Stimulated activated CD8-positive, alpha-beta memory T cell treated with anti-CD3 and anti-CD28 coated beads, Interleukin-7, amount 100 ng/mL, for 24 hours (primary cell): ENCODE results near the gene FAM43A.
A peak's percentile ranks its signal among the peaks of the same experiment; 100 is the strongest.

Experiments
- DNase-seq: peaks from one replicate; pipeline ENCODE4 v3.0.0-alpha.2; 2020; ENCODE audit warnings: low read depth

FAM43A gene

DNA sequence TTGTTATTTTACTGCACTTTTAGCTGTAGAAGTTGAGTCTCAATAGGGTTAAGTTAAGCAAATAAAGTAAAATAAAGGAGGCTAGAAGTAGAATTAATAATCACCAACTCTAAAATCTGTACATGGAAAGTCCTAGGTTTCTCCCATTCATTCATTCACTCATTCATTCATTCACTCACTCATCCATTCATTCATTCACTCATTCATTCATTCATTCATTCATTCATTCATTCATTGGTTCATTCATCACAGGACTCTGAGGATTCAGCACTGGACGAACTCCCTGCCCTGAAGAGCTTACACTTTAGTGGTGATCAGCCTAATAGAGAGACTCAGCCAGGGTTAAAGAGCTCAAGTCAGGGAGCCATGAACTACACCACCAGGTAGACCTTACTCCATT lies 9.2 kb upstream of the FAM43A start:
- DNase-seq: no peak

DNA sequence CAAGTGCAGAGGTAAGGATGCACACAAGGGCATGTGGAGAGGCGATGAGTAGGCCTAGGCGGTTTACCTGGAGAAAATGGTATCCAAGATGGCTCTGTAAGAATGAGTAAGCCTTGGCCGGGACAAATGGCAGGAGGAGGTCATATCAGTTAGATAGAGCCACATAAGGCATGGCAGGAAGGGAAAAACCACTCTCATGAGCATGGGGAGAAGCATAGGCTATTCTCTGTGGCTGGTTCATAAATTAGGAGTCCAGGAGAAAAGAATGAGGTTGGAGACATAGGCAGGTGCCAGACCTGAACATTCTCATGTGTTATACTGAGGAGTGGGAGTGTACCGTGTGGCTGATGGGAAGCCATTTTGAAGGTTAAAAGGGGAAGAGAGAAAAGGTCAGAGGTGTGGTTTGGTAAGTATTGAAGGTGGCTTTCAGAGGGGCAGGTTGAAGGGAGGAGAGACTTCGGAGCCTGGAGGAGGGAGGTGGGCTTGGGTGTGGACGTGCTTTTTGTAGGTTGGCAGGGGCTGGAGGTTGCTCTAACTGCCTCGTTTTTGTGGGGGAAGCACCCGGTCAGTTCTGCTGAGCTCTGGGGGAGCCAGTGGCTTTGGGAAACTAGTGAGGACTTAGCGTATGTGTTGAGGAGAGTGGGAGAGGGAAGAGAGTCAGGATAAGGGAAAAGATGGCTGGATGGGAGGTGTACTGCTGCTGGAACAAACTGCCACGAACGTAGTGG lies 4.6 kb upstream of the FAM43A start:
- DNase-seq: no peak

DNA sequence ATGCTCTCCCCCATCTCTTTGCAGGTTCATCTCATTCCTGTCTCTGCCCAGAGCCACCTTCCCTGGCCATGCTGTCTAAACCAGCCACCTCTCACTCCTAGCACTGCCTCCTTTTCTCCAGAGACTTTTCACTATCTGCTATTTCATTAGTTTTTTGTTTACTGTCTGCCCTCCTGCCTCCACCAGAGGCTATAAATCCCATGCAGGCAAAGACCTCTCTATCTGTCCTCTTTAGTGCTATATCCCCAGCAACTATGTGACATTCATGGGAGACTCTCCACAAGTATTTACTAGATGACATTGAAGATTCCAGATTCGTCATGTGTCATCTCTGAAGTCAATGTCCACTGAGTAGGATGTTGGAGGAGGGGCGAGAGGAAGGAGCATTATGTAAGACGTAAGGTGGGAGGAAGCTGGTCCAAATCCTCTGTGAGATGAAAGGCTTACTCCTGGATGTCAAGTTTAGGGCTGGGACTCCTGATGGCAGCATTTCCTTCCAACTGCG lies 3.4 kb upstream of the FAM43A start:
- no peak for DNase-seq

DNA sequence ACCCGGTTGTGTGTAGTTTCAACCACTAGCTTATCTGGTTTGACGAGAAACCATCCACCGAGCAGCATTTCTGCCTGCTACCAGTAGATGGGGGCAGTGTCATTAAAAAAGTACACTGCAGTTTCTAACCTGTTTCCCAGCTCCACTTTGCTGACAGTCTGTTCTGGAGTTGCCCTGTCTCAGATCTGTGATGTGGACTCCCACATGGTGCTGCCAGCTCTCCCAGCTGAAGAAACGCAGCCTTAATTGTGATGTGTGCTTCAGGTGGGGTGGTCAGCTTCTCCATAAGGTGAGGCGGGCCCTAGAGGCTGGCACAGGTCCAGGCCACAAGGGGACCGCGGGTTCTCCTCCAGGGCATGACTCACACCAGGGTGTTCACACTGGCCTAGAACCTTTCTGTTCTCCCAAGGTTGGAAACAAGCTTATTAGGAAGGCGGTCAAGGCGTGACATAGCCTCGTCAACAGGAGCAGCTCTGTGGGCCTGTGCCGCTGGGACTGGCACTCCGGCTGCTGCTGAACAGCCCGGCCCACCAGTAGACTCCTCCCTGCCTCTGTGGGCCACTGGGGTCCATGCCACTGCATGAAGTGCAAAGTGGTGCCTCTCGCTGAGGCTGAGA lies 2.9 kb upstream of the FAM43A start:
- peak; percentile 41 for DNase-seq

DNA sequence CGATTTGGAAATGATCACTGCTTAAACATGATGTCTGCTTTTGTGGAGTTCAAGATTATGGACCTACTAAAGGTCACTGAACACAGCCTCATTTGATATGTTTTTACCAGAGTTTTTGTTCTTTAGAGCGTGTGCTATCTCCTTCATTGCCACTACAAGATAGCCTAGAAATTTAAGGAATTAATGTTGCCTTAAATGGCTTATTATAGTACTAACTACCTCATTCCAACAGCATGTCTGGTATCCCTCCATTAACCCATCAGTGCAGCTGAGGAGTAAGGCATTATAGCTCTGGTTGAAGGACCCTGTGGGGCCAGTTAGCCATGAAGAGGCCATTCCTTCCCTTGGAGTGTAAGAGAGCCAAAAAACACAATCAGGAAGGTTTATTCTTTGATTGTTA lies 2.3 kb upstream of the FAM43A start:
- DNase-seq: no peak

DNA sequence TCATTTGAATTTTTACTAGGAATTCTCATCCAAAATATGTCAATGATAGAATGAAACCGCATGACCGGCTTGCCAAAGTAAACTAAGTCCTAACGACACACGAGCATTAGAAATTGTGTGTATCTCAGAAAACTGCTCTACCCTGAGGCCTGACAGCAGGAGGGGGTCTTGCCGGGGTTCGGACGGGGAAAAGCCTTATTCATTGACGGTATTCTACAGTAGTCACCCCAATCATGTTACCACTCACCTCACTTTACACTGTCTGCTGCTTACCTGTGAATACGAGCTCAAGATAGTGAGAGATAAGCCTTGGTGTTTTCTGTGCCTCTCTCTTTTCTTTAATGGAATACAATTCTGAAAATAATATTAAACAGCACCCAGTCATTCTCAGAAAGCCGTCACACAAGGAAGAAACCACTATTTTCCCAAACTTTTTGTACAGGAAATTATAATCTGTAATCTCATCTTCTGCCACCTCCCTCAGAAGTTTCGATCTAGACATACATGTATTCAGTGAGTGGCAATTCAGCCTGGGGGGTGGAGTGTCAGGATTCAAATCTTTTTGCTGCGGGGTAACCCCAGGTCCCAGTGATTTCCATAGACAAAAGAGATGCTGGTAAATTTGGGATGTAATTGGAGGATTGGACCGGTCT lies 492 bp upstream of the FAM43A start:
- no peak for DNase-seq

DNA sequence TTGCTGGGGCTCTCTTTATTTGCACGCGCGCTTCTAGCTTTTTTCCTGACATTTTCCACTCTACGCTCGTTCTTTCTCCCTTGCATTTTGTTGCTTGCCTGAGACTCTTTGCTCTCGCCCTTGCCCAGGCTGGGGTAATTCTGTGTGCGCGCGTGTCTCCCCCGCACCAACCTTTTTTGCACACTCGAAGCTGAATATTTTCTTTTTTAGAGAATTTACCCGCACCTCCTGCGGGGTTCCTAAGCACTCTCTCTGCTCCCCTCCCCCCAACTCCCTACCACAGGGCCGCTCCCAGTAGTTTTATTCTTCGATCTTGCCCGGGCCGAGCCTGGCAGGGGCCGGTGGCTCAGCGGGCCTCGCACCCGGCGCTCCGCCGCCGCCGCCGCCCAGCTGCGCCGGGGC lies 732 bp downstream of the FAM43A start:
- no peak for DNase-seq

DNA sequence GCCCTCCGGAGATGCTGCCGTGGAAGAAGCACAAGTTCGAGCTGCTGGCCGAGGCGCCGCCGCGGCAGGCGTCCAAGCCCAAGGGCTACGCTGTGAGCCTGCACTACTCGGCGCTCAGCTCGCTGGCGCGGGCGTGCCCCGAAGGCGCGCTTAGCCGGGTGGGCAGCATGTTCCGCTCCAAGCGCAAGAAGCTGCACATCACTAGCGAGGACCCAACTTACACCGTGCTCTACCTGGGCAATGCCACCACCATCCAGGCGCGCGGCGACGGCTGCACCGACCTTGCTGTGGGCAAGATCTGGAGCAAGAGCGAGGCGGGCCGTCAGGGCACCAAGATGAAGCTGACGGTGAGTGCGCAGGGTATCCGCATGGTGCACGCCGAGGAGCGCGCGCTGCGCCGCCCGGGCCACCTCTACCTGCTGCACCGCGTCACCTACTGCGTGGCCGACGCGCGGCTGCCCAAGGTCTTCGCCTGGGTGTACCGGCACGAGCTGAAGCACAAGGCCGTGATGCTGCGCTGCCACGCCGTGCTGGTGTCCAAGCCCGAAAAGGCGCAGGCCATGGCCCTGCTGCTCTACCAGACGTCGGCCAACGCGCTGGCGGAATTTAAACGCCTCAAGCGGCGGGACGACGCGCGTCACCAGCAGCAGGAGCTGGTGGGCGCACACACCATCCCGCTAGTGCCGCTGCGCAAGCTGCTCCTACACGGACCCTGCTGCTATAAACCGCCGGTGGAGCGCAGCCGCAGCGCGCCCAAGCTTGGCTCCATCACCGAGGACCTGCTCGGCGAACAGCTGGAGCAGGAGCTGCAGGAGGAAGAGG lies 1.3 kb downstream of the FAM43A start:
- DNase-seq: no peak

DNA sequence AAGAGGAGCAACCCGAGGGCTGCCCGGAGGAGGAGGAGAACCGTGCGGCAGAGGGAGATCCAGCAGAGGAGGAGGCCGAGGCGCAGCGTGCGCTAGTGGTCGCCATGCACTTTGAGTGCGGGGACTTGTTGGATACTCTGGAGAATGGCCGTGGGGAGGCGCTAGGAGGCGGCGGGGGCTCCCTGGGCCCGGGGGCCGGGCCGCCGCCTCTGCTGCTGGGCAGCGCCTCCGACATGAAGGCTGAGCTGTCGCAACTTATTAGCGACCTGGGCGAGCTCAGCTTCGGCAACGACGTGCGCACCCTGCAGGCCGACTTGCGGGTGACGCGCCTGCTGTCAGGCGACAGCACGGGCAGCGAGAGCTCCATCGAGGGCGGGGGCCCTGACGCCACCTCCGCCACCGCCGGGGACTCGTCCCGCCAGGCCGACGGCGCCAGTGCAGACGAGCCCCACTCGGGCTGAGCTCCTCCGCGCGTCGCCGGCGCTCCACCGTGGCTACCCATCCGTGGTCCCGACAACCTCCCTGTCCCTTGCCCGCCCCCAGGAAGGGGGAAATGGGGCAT lies 2.0 kb downstream of the FAM43A start:
- DNase-seq: peak; percentile 56

DNA sequence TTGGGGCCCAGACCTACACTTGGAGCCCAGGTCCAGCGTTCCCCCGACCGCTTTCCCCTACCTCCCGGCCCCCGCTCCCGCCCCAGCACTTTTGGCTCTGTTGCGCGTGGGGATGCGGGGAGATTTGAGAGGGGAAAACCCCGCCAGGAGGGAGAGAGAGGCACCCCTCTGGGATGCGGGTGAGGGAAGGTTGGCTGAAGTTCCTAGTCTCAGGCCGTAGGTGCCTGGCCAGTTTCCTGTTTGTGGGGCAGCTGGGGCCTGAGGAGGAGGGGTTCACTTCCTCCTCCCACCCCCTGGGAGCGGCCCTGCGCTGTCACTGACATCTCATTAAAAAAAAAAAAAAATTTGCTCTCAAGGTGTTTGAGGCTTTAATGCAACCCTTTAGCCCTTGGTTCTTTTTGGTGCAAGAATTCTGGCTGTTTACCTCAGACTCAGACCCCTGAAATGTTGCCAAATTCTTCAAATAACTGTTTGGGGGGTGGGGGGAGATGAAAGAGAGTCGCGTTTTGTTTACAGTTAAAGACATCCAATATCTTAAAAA lies 2.6 kb downstream of the FAM43A start:
- DNase-seq: no peak

DNA sequence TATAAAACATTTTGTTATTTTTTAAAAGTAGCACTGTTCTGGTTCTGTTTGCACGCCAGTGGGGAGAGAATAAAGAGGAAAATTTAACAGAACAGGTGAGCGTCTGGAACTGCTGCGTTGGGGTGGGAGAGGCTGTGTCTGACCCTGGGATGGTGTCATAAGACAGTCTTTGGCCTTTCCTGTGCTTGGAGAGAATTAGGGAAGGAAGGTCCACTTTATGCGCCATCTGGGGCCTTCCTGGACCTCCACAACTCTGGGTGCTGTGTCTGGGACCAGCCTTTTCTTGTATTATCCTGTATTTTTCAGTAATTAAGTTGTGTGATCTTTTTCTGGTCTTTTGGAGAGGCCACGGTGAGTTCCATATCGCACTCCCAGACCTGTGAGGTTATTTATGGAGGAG lies 3.3 kb downstream of the FAM43A start:
- DNase-seq: no peak

DNA sequence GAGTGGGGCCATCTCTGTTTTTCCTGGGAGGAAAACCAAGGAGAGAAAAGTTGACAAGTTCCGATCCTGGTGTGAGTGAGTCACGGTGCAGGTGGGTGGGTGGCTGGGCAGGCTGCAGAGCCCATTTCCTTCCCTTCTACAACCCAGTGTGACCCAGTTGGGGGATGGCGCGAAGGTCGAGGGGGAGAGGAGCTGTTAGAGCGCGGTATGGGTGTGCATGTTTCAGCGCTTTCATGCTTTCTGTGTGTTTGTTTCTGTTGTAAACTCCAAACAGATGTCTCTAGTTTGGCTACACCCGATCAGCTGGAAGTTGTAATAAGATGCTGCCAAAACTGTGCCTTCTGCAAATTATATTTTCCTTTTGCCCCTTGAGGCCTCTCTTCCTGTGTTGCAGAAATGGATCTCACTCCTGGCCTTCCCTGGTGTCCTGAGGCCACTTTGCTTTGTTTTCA lies 3.8 kb downstream of the FAM43A start:
- no peak for DNase-seq

DNA sequence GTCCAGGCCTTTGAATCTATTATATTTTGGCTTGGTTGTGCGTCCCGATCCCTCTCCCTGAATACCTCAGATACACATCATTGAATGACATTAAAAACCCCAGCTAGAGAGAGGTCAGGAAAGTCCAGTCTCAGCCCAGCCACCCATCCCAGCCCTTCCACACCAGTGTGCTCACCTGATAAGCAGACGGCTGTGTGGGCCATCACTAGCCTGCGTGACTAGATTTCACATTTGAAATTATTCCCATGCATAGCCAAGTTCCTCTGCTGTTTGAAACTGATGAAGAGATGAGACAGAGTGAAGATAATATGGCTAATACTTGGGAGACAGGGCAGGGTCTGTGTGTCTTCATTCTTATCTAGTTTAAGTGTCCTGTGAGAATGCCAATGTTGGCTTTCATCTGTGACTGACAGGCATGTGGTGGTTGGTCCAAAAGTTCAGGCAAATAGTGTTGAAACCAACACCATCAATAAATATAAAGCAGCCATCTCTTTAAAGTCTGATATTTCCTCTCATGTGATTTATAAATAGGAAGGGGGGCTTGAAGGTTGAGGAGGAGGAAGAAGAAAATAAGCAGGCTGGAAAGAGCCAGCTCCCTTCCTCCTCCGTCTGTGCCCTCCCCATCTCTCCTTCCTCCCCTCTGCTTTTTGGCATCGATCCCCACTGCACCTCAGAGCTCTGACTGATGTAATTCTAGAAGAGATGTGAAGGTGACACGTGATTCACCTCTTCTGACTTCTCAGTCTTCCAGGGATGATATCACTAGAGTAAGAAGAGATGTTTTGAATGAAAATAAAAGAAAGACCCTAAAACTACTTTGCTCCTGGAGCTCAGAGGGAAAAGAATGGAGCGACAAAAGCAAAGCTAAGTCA lies 5.1 kb downstream of the FAM43A start:
- no peak for DNase-seq

DNA sequence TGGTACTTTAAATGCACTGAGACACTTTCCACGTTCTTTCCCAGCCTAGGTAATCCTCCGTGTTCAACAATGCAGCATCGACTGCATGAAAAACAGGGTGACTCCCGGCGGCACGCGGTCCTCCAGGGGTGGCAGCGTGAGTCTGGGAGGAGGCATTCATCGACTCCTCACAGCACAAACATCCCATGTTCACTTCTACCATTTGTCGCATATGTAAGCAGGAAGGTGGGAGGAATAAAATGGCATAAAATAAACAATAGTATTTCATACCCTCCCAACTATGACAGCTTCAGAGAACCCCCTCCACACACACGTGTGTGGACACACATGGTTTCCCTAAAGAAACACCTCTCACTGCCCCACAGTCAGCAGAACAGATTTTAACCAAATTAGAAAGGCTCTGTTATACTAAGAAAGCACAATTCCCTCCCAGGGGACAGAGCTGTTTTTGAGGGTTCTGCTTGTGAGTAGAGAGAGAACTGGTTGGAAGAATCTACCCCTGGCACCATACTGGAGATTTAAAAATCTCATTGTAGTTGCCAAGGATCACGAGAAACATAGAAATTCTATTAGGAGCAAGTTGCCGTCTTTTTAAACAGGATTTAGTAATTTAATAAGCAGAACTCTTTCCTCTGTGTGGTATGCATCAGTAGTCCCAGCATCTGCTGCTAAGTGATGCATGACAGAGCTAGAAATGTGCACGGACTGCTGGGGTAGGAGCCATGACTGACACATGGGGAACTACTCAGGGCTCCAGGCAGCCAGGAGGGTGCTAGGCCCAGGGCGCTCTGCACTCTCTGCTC lies 6.0 kb downstream of the FAM43A start:
- no peak for DNase-seq

DNA sequence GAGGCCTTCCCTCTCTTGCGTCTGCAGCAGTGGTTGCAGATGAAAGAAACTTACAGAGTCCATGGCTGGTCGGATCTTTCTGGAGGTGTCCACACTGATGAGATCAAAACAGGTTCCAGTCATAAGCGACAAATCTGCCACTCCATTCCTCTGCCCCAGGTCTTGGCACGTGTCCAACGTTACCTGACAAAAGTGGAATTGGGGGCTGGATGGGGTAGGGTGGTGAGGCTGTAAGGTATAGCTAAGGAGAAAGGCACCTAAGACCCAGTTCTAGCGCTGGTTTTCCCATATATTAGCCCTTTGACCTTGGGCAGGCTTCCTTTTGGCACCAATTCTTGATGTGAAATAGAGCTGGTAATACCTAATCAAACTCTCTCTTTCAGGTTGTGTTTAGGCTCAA lies 11.0 kb downstream of the FAM43A start:
- no peak for DNase-seq

DNA sequence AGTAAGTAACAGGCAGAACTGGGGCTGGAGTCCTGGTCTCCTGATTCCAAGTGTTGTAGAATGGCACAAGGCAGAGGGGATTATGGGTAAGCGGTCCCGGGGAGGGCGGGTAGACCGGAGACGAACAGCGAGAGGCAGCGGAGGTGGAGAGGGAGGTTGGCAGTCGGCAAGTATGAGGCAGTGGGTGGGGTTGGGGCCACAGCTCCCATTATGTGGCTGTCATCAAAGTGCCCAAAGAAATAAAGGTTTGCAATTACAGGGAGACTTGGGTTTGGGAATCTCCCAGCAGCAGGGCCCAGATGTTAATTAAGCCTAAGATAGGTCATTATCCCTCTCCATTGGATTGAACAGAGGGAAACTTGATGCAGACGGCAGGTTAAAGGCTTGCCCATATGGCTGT lies 16.9 kb downstream of the FAM43A start:
- no peak for DNase-seq

DNA sequence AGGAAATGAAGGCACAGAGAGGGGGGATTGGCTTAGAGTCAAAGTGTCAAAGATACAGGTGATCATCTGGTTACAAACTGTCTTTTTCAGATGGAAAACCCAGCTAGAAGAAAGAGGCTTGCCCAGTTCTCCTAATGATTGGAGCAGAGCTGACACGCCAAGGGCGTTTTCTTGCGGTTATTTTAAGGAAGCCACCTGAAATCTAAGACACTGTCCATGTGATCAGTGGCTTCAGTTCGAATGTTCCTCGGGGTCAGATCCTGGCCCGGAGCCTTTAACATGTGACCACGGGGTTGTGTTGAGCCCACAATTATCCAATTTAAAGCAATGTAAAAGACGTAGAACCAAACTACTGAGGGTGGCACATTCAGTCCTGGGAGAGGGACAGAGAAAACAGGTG lies 19.5 kb downstream of the FAM43A start:
- DNase-seq: no peak

DNA sequence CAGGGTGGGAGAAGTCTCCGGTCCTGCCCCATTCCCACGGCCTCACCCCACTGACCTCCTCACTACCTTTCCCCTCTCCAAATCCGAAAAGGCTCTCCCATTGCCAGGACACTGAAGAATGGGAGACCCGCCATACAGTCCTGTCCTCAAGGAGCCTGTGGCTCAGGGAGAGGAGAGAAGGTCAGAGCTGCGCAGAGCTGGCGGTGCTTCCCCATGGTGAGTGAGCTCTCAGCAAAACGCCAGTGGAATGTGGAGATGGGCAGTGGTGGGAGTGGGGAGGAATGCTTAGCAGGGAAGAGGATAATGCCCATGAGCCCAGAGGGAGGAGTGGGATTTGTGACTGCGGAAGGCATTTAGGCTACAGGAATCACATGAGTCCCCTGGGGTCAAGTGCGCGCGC lies 20.1 kb downstream of the FAM43A start:
- DNase-seq: no peak

DNA sequence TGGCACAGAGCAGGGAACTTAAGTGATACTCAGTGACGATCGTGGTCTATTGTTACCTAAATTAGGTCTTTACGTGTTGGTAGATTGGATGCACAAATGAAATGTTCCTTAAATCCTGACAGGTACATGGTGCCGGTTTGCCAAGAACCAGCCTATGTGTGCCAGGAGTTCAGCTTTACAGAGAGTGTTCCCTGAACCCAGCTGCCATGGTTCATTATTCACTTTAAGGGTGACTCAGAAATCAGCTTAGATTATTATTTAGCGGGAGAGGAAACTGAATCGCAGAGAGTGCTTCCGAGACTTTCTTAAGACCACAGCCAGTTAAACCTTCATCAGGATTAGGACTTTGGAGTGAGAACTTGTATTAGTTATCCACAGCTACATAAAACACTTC lies 21.5 kb downstream of the FAM43A start:
- DNase-seq: no peak

DNA sequence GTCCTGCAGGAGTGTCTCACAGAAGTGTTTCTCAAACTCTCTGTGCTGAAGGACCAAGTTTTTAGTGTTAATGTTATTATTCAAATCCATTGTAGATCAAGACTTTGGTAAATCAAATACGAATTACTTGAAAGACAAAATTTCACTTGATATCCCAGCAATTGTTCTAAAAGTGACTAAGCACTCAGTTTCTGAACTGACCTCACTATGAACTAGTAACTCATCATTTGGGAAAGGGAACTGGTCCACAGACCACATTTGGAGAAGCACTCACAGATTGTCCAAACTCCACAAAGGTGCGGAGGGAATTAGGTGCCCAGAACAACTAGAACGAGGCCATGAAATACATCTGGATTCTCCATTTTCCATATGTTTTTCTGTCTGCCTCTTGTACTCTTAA lies 25.6 kb downstream of the FAM43A start:
- no peak for DNase-seq
